Testis (tissue), 3 donors: ENCODE measurements around the gene PRKG1. TPM values are rescaled to one million over a fixed set of nuclear protein-coding genes. Genes with fewer than 3 reads are reported as not detected.

Experiments used
- DNase-seq: peaks from one replicate; pipeline ENCODE4 v3.0.0-alpha.2; 2019
- H3K27ac ChIP-seq, 2 donors: fragments of 200-600 bp; sonication (generic); one replicate each; pipeline ENCODE4 v1.5.1; 2019
- H3K27me3 ChIP-seq: fragments of 200-600 bp; sonication (generic); one replicate; pipeline ENCODE4 v1.5.1; 2019
- H3K36me3 ChIP-seq: fragments of 200-600 bp; sonication (generic); one replicate; pipeline ENCODE4 v1.5.1; 2017; ENCODE audit warnings: low read depth; ENCODE audit errors: missing control alignments
- H3K4me1 ChIP-seq: fragments of 200-600 bp; sonication (generic); one replicate; pipeline ENCODE4 v1.5.1; 2019
- H3K4me3 ChIP-seq, 2 donors: fragments of 200-600 bp; sonication (generic); one replicate each; pipeline ENCODE4 v1.5.1; 2017 to 2019
- H3K9me3 ChIP-seq: fragments of 200-600 bp; sonication (generic); one replicate; pipeline ENCODE4 v1.5.1; 2017
- CTCF ChIP-seq, 3 experiments: fragments of 450-650 bp in 2 of 3; fragments of 200-600 bp in 1 of 3; sonication (generic) in 1 of 3; IDR thresholded peaks; one replicate each; pipeline ENCODE4 v1.5.1; 2016 to 2019; ENCODE audit warnings: antibody characterized with exemption in 3 of 3, mild to moderate bottlenecking in 2 of 3, moderate library complexity in 1 of 3
- POLR2A ChIP-seq: fragments of 450-650 bp; IDR thresholded peaks from one replicate; pipeline ENCODE4 v1.6.1; 2017; ENCODE audit warnings: antibody characterized with exemption, mild to moderate bottlenecking, moderate library complexity
- WGBS, 2 donors: methylation state at CpG; one replicate each; pipeline ENCODE4 v1.1.5; 2018; 5-methylcytosine and 5-hydroxymethylcytosine counted together
- intact Hi-C: fragments of 100-400 bp; cut with DNase I; formaldehyde crosslinking; loops from one replicate; pipeline ENCODE4 v1.15.1; 2023; ENCODE audit warnings: low total_unique reads
- polyA plus RNA-seq: library from polyadenylated mRNA; stranded (reverse); fragments of 350-450 nt; fragmentation: Illumina TruSeq; extraction: RNeasy Lipid Tissue Mini Kit (QIAGEN cat#74804); gene quantifications from one replicate; pipeline ENCODE4 v1.2.3, GENCODE V29; 2014; ENCODE audit warnings: low read depth, low replicate concordance; ENCODE audit not compliant: insufficient read depth
- total RNA-seq, 2 donors: library from RNA; depleted of rRNA; stranded (reverse); fragments of >200 nt; gene quantifications; one replicate each; pipeline ENCODE4 v1.2.3, GENCODE V29; 2016

The PRKG1 gene
- total and polyA plus RNA-seq, 3 donors from 2014 or later = 6.3 to 15.3 (median 12.5) TPM

GRCh38 chr10:51469686-51470085, 395.4 kb downstream of the PRKG1 start:
- WGBS, 2 donors = 86 to 94% methylated on average over 2 of the region's 2 CpGs
- no peak for DNase-seq
- no peaks in the 10 kb centered on the region for H3K27me3 ChIP-seq
- TF ChIP-seq CTCF (IDR thresholded peaks at IDR 0.05) (no peak), POLR2A (no peak)
- H3K27ac ChIP-seq = no peak overlapping the region
- no peak overlapping the region for H3K4me3 ChIP-seq
- intact Hi-C loops = no loop called here
- no peaks in the 10 kb centered on the region for H3K4me1 ChIP-seq
- no peaks in the 10 kb centered on the region for H3K36me3 ChIP-seq
- H3K9me3 ChIP-seq = no peaks in the 10 kb centered on the region

GRCh38 chr10:51471271-51471670, 397.0 kb downstream of the PRKG1 start:
- intact Hi-C loops = no loop called here
- no peak overlapping the region for H3K4me3 ChIP-seq
- H3K4me1 ChIP-seq = no peaks in the 10 kb centered on the region
- TF ChIP-seq POLR2A (no peak), CTCF (IDR thresholded peaks at IDR 0.05) (no peak)
- H3K9me3 ChIP-seq = no peaks in the 10 kb centered on the region
- 76 to 84% methylated on average over 4 of the region's 4 CpGs for WGBS, 2 donors
- H3K27me3 ChIP-seq = no peaks in the 10 kb centered on the region
- no peak overlapping the region for H3K27ac ChIP-seq
- no peaks in the 10 kb centered on the region for H3K36me3 ChIP-seq
- no peak for DNase-seq

- DNase-seq = no peak
- WGBS, 2 donors = 40 to 96% methylated on average over 1 of the region's 1 CpG
- no peak overlapping the region for H3K27ac ChIP-seq
- intact Hi-C loops = no loop called here
- H3K36me3 ChIP-seq = no peaks in the 10 kb centered on the region
- H3K27me3 ChIP-seq = no peaks in the 10 kb centered on the region
- H3K4me1 ChIP-seq = no peaks in the 10 kb centered on the region
- TF ChIP-seq CTCF (IDR thresholded peaks at IDR 0.05) = no peak
- TF ChIP-seq POLR2A = no peak
- H3K9me3 ChIP-seq = no peaks in the 10 kb centered on the region
- H3K4me3 ChIP-seq = no peak overlapping the region
Measured at GRCh38 chr10:51472154-51472553, 397.9 kb downstream of the PRKG1 start.

- Histone ChIP-seq H3K9me3 (no peaks in the 10 kb centered on the region), H3K4me3 (no peak overlapping the region), H3K27ac (no peak overlapping the region), H3K27me3 (no peaks in the 10 kb centered on the region), H3K36me3 (no peaks in the 10 kb centered on the region), H3K4me1 (no peaks in the 10 kb centered on the region)
- TF ChIP-seq POLR2A (no peak), CTCF (IDR thresholded peaks at IDR 0.05) (no peak)
- no peak for DNase-seq
- WGBS, 2 donors = 93 to 94% methylated on average over 3 of the region's 3 CpGs
- intact Hi-C loops = no loop called here
Measured at GRCh38 chr10:51479711-51480110, 405.4 kb downstream of the PRKG1 start.

GRCh38 chr10:51485668-51486067, 411.4 kb downstream of the PRKG1 start:
- H3K4me3 ChIP-seq = no peak overlapping the region
- H3K27ac ChIP-seq = no peak overlapping the region
- 80 to 85% methylated on average over 5 of the region's 5 CpGs for WGBS, 2 donors
- no peaks in the 10 kb centered on the region for H3K27me3 ChIP-seq
- no peaks in the 10 kb centered on the region for H3K4me1 ChIP-seq
- TF ChIP-seq CTCF (IDR thresholded peaks at IDR 0.05) (no peak), POLR2A (no peak)
- intact Hi-C loops = no loop called here
- H3K36me3 ChIP-seq = no peaks in the 10 kb centered on the region
- no peak for DNase-seq
- H3K9me3 ChIP-seq = no peaks in the 10 kb centered on the region
